GM12801 (cell line): ENCODE data around the gene ADCY2.

Source experiments
- TF ChIP-seq, protein P1 (sequence below): IDR thresholded peaks from one replicate; pipeline ENCODE4 v1.5.1; 2011; ENCODE audit warnings: control low read depth; ENCODE audit not compliant: insufficient read length; ENCODE audit errors: extremely low read depth

Gene ADCY2

DNA sequence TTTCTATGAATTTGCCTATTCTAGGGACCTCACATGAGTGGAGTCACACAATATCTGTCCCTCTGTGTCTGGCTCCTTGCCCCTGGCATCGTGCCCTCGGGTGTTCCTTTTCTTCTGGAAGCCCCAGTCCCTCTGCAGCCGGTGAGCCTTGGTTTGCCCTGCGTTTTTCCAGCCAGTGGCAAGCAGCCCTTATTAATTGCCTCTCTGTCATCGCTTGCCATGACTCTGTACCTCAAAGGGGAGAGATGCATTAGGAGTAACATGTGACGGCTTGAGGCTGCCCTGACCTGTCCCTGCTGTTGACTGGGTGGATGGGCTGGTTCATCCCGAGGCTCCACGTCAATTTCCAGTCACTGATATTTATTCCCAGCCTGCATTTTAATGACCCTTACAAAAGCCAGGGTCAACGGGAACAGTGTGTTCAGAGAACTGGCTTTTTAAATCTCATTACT is 367.7 kb downstream of the ADCY2 start:
- TF ChIP-seq, protein P1, sequence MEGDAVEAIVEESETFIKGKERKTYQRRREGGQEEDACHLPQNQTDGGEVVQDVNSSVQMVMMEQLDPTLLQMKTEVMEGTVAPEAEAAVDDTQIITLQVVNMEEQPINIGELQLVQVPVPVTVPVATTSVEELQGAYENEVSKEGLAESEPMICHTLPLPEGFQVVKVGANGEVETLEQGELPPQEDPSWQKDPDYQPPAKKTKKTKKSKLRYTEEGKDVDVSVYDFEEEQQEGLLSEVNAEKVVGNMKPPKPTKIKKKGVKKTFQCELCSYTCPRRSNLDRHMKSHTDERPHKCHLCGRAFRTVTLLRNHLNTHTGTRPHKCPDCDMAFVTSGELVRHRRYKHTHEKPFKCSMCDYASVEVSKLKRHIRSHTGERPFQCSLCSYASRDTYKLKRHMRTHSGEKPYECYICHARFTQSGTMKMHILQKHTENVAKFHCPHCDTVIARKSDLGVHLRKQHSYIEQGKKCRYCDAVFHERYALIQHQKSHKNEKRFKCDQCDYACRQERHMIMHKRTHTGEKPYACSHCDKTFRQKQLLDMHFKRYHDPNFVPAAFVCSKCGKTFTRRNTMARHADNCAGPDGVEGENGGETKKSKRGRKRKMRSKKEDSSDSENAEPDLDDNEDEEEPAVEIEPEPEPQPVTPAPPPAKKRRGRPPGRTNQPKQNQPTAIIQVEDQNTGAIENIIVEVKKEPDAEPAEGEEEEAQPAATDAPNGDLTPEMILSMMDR = no peak

DNA sequence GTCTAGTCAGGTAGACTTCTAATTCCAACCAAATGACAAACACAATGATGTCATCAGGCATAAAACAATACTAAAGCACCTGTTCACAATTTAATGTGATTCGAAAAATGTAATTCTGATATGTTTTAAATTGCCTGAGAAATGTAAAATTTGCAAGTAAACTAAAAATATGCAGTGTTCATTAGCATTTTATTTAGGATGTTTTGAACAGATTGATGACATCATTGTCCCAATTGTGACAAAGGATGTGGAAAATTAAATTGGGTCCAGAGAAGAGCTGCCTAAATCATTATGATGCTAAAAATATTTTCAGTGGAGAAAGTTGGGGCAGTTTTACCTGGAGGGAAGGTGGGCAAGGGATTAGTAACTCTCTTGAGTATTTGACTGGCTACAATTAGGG is 368.5 kb downstream of the ADCY2 start:
- TF ChIP-seq, protein P1 = no peak

DNA sequence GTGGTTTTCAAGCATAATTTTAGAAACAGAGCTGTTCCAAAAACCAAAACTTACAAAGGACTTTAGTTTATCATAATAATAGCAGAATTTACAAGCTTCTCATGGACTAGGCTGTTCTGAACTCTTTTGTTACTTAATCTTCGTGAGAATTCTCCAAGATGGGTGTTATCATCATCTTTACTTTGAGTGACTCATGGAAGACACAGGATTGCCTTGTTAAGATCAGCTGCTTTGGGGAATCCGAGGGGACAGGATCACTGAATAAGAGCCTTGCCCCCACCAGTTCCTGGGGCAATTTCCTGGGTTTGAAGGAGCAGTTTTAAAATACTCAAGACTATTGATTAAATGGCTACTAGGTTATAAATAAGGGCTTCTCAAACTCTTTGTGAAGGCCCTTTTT is 374.5 kb downstream of the ADCY2 start:
- TF ChIP-seq, protein P1 = no peak

DNA sequence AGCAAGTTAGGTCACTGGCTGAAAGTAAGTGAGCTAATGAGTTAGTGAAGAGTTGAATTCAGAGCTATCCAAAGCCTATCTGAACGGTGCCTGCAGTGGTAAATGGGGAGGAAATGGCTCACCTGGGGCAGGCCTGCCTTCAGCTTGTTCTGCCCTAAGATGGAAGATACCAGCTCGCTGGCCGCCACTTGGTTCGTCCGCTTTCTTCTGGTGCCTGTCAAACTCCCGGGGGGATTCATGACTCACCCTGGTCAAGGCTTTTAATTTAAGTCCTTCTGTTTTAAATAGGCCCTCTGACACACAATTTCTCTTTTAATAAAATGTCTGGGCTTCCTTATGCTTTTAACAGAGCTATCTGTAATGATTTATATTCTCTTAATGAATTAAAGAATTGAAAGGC is 376.2 kb downstream of the ADCY2 start:
- TF ChIP-seq, protein P1 = no peak

DNA sequence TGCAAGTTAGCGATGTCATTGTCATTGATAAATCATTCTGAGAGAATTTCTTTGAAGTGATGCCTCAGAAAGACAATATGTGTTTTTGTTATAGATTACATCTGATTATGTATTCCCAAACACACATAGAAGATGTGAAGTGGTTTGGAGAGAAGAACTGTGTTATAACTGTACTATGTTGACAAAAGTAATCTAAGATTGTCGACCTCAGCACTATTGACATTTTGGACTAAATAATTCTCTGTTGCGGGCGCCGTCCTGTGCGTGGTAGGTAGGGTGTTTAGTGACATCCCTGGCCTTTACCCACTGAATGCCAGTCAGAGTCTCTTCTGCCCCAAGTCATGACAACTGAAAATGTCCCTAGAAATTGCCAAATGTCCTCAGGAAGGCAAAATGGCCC is 377.2 kb downstream of the ADCY2 start:
- TF ChIP-seq, protein P1 = no peak

DNA sequence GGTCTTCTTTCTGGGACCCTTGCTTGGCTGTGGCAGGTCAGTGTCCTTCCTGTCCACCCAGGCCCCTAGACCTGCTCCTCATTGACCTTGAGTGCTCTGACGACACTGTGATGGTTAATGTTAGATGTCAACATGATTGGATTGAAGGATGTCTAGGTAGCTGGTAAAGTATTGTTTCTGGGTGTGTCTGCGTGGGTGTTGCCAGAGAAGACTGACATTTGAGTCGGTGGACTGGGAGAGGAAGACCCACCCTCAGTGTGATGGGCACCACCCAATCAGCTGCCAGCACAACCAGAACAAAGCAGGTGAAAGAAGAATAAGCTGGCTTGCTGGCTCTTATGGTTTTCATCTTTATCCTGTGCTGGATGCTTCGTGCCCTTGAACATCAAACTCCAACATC is 380.5 kb downstream of the ADCY2 start:
- TF ChIP-seq, protein P1 = no peak

DNA sequence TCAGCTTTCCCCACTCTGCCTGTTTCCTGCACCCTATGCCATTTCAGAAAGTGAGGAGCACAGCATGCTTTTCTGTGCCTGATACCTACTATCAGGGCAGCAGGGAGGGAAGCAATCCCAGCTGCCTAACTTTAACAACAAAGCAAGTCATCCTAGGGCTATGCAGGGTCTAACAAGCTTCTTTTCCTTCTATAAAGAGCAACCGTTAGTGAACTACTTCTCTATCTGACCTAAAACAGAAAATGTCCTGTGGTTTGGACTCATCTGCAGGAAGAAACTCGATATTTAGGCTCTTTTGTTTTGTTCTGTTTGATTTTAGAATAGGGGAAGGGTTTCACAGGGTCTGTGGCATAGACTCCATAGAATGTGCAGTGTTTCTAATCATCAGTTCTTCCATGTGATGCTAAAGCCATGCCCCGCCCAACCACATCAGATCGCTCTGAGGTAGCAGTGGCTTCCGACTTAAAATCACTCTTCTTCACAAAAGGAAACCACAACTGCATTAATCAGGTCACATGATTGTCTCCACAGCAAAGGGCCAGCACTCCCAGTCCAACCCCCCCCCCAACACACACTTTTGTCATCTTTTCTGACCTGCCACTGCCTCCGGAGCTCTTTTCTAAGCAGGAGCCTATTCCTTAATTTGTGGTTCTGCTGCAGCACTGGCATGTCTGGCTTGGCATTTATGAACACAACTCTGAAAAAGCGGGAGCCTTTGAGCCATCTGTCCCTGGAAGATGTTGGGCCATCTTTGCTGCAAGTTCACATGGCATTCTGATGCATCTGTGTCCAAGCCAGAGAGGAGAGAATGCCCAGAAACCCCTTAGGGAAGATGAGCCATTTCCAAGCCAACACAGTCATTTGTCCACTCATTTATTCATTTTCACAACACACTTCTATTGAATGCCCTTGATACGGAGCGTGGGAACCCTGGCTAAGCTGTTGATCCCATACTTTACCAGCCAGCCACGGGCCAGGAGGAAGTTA is 383.4 kb downstream of the ADCY2 start:
- TF ChIP-seq, protein P1 = no peak
